Neural progenitor cell (in vitro differentiated cells): ENCODE results near the gene ZBED2. TPM values are rescaled to one million over a fixed set of nuclear protein-coding genes. Genes with fewer than 3 reads are reported as not detected.
"Not testable (repeated sequence)": the region's sequence is repeated elsewhere in the genome, so short reads cannot be mapped to it uniquely, and the experiment has no call there.

ENCODE experiments used
- DNase-seq: peaks from one replicate; pipeline ENCODE4 v3.0.0-alpha.2; 2016; ENCODE audit warnings: low spot score
- H2AFZ ChIP-seq: fragments of 200-600 bp; sonication (generic); replicated peaks from 2 replicates; pipeline ENCODE4 v1.6.1; 2016; ENCODE audit warnings: antibody characterized with exemption
- H3F3A ChIP-seq: fragments of 200-600 bp; sonication (generic); 2 replicates; pipeline ENCODE4 v1.6.1; 2016; ENCODE audit warnings: antibody characterized with exemption, low read depth
- H3K27ac ChIP-seq: fragments of 200-600 bp; sonication (generic); 2 replicates; pipeline ENCODE4 v1.5.1; 2016; ENCODE audit warnings: mild to moderate bottlenecking
- H3K27me3 ChIP-seq: fragments of 200-600 bp; sonication (generic); 2 replicates; pipeline ENCODE4 v1.6.1; 2016; ENCODE audit warnings: mild to moderate bottlenecking, moderate library complexity
- H3K36me3 ChIP-seq: fragments of 200-600 bp; sonication (generic); 2 replicates; pipeline ENCODE4 v1.5.1; 2016
- H3K4me1 ChIP-seq: fragments of 200-600 bp; sonication (generic); 2 replicates; pipeline ENCODE4 v1.6.1; 2016; ENCODE audit warnings: mixed run types
- H3K4me2 ChIP-seq: fragments of 200-600 bp; sonication (generic); 2 replicates; pipeline ENCODE4 v1.6.1; 2016
- H3K4me3 ChIP-seq: fragments of 200-600 bp; sonication (generic); 2 replicates; pipeline ENCODE4 v1.5.1; 2016
- H3K79me2 ChIP-seq: fragments of 200-600 bp; sonication (generic); 2 replicates; pipeline ENCODE4 v1.6.1; 2016; ENCODE audit warnings: low read depth
- H3K9ac ChIP-seq: fragments of 200-600 bp; sonication (generic); 2 replicates; pipeline ENCODE4 v1.6.1; 2016
- H3K9me3 ChIP-seq: fragments of 200-600 bp; sonication (generic); 2 replicates; pipeline ENCODE4 v1.5.1; 2016; ENCODE audit warnings: low read depth
- H4K20me1 ChIP-seq: fragments of 200-600 bp; sonication (generic); 2 replicates; pipeline ENCODE4 v1.6.1; 2016; ENCODE audit warnings: low read depth
- H3K27ac Mint-ChIP-seq: 3 replicates; pipeline ENCODE4 v1.8.0; 2021; ENCODE audit warnings: mixed read lengths
- H3K27me3 Mint-ChIP-seq: 2 replicates; pipeline ENCODE4 v1.8.0; 2022; ENCODE audit warnings: low read depth, mild to moderate bottlenecking, inconsistent platforms, moderate library complexity, mixed read lengths; ENCODE audit not compliant: insufficient read depth
- H3K36me3 Mint-ChIP-seq: 3 replicates; pipeline ENCODE4 v1.8.0; 2021; ENCODE audit warnings: mixed read lengths
- H3K4me1 Mint-ChIP-seq: 3 replicates; pipeline ENCODE4 v1.8.0; 2021; ENCODE audit warnings: mixed read lengths
- H3K4me3 Mint-ChIP-seq: 3 replicates; pipeline ENCODE4 v1.8.0; 2021; ENCODE audit warnings: mild to moderate bottlenecking, moderate library complexity, mixed read lengths
- H3K9me3 Mint-ChIP-seq: 3 replicates; pipeline ENCODE4 v1.8.0; 2020; ENCODE audit warnings: mixed read lengths
- EZH2 ChIP-seq: fragments of 200-600 bp; sonication (generic); IDR thresholded peaks from 2 replicates; pipeline ENCODE4 v1.6.1; 2017; ENCODE audit warnings: antibody characterized with exemption, mild to moderate bottlenecking, moderate library complexity
- EZH2phosphoT487 ChIP-seq: fragments of 200-600 bp; sonication (generic); IDR thresholded peaks from 2 replicates; pipeline ENCODE4 v1.6.1; 2017; ENCODE audit warnings: antibody characterized with exemption
- total RNA-seq: library from RNA; depleted of rRNA; stranded (reverse); fragments of >200 nt; gene quantifications from 2 replicates; pipeline ENCODE4 v1.2.3, GENCODE V29; 2015; ENCODE audit warnings: low replicate concordance
- TF ChIP-seq, protein P1 (sequence below): fragments of 200-600 bp; sonication (generic); IDR thresholded peaks from 2 replicates; pipeline ENCODE4 v1.5.1; 2017; ENCODE audit warnings: antibody characterized with exemption, mild to moderate bottlenecking

ZBED2 gene
- total RNA-seq, 1 donor from 2014 or later: not detected

DNA sequence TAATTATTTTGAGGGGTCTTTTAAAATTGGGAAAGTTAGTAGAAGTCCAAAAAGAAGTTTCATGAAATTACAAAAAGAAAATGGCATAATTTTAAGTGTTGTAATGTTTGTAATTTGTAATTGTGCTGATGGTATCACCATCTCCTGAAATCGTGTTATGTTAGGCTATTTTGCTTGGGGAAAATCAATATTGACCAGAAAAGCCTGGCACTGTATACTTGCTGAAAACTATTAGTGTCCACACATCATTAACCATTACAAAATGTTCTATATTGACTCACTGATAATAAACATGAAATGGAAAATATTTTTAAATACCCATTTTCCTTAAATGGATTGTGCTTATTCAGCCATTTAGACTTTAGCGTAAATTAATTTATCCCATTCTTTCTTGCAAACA, 40.3 kb upstream of the ZBED2 start:
- Histone ChIP-seq H3K4me3 (no peak overlapping the region), H3K9me3 (no peaks in the 10 kb centered on the region), H3K4me1 (peaks cover 8% of the 10 kb centered on the region), H4K20me1 (no peaks in the 10 kb centered on the region), H3K9ac (no peak overlapping the region), H3K27ac (no peak overlapping the region), H3F3A (no peaks in the 10 kb centered on the region), H2AFZ (no peak overlapping the region), H3K4me2 (no peak overlapping the region), H3K36me3 (no peaks in the 10 kb centered on the region), H3K27me3 (no peaks in the 10 kb centered on the region), H3K79me2 (no peaks in the 10 kb centered on the region)
- Mint-ChIP-seq H3K4me1 (peaks cover 14% of the 10 kb centered on the region), H3K27ac (no peak overlapping the region), H3K4me3 (no peak overlapping the region), H3K27me3 (peaks cover 3% of the 10 kb centered on the region), H3K9me3 (no peaks in the 10 kb centered on the region), H3K36me3 (no peaks in the 10 kb centered on the region)
- no peak for DNase-seq
- no peak for TF ChIP-seq EZH2phosphoT487
- no peak for TF ChIP-seq EZH2
- TF ChIP-seq, protein P1, sequence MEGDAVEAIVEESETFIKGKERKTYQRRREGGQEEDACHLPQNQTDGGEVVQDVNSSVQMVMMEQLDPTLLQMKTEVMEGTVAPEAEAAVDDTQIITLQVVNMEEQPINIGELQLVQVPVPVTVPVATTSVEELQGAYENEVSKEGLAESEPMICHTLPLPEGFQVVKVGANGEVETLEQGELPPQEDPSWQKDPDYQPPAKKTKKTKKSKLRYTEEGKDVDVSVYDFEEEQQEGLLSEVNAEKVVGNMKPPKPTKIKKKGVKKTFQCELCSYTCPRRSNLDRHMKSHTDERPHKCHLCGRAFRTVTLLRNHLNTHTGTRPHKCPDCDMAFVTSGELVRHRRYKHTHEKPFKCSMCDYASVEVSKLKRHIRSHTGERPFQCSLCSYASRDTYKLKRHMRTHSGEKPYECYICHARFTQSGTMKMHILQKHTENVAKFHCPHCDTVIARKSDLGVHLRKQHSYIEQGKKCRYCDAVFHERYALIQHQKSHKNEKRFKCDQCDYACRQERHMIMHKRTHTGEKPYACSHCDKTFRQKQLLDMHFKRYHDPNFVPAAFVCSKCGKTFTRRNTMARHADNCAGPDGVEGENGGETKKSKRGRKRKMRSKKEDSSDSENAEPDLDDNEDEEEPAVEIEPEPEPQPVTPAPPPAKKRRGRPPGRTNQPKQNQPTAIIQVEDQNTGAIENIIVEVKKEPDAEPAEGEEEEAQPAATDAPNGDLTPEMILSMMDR: no peak

DNA sequence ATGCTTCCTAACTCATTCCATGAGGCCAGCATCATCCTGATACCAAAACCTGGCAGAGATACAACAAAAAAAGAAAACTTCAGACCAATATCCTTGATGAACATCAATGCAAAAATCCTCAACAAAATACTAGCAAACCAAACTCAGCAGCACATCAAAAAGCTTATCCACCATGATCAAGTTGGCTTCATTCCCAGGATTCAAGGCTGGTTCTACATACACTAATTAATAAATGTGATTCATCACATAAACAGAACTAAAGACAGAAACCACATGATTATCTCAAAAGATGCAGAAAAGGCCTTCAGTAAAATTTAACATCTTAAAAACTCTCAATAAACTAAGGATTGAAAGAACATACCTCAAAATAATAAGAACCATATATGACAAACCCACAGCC, 35.5 kb upstream of the ZBED2 start:
- not testable (repeated sequence) for H3K4me2 ChIP-seq, H3K4me3 Mint-ChIP-seq, H3K27ac Mint-ChIP-seq

DNA sequence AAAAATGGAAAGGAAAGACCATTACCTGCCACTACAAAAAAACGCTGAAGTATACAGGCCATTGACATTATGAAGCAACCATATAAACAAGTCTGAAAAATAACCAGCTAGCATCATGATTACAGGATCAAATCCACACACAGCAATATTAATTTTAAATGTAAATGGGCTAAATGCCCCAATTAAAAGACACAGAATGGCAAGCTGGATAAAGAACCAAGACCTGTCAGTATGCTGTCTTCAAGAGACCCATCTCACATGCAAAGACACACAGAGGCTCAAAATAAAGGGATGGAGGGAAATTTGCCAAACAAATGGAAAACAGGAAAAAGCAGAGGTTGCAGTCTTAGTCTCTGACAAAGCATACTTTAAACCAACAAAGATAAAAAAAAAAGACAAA, 33.9 kb upstream of the ZBED2 start:
- not testable (repeated sequence) for H3K4me3 Mint-ChIP-seq, H3K27me3 Mint-ChIP-seq, H3F3A ChIP-seq, H3K9me3 Mint-ChIP-seq, H3K27ac ChIP-seq, H3K27me3 ChIP-seq, H4K20me1 ChIP-seq, H3K9me3 ChIP-seq, H2AFZ ChIP-seq, H3K4me1 ChIP-seq, H3K79me2 ChIP-seq, H3K9ac ChIP-seq, H3K27ac Mint-ChIP-seq, DNase-seq, H3K4me2 ChIP-seq, H3K36me3 Mint-ChIP-seq, H3K4me3 ChIP-seq, H3K4me1 Mint-ChIP-seq, H3K36me3 ChIP-seq

More for the DNA sequence above, 35.5 kb upstream of the ZBED2 start:
- H3K4me1 ChIP-seq, H3K79me2 ChIP-seq, H2AFZ ChIP-seq, H3K9me3 Mint-ChIP-seq, H3K27me3 Mint-ChIP-seq, H3K27me3 ChIP-seq, DNase-seq, H3K4me1 Mint-ChIP-seq, H3K4me3 ChIP-seq, H3K9ac ChIP-seq, H3K9me3 ChIP-seq, H3K27ac ChIP-seq, H3K36me3 Mint-ChIP-seq, H3F3A ChIP-seq, H3K36me3 ChIP-seq, H4K20me1 ChIP-seq: not testable (repeated sequence)

DNA sequence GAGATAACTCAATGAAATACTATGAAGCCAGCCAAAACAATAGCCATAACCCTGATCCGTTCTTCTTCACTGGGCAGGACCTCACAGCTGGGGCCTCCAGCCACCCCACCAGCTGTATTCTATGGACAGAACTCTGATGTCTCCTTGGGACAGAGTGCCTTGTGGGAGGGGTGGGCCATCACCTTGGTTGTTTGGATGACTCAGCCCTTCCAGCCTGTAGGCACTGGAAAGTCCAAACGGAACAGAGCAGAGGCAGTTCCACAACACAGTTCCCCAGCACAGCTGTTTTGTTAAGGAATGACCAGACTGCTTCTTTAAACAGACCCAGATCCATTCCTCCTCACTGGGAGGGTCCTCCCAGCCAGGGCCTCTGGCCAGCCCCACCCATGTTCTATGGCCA, 31.9 kb upstream of the ZBED2 start:
- Mint-ChIP-seq H3K27ac (no peak overlapping the region), H3K27me3 (peaks cover 2% of the 10 kb centered on the region), H3K9me3 (peaks cover 7% of the 10 kb centered on the region), H3K36me3 (peaks cover 2% of the 10 kb centered on the region), H3K4me1 (no peaks in the 10 kb centered on the region), H3K4me3 (no peak overlapping the region)
- Histone ChIP-seq H3F3A (no peaks in the 10 kb centered on the region), H3K4me3 (no peak overlapping the region), H3K4me2 (no peak overlapping the region), H2AFZ (no peak overlapping the region), H4K20me1 (no peaks in the 10 kb centered on the region), H3K27me3 (no peaks in the 10 kb centered on the region), H3K36me3 (no peaks in the 10 kb centered on the region), H3K9ac (no peak overlapping the region), H3K27ac (no peak overlapping the region), H3K79me2 (no peaks in the 10 kb centered on the region), H3K9me3 (no peaks in the 10 kb centered on the region), H3K4me1 (no peaks in the 10 kb centered on the region)
- no peak for DNase-seq
- no peak for TF ChIP-seq EZH2phosphoT487
- TF ChIP-seq EZH2: no peak
- TF ChIP-seq, protein P1: no peak
